GM21529 (cell line): Measurements from ENCODE around the gene CLTCL1.

Source experiments
- ATAC-seq: cut with Tn5 transposase; IDR thresholded peaks from one replicate; pipeline ENCODE4 v1.9.1; 2021; ENCODE audit not compliant: unreplicated experiment

CLTCL1 gene

DNA sequence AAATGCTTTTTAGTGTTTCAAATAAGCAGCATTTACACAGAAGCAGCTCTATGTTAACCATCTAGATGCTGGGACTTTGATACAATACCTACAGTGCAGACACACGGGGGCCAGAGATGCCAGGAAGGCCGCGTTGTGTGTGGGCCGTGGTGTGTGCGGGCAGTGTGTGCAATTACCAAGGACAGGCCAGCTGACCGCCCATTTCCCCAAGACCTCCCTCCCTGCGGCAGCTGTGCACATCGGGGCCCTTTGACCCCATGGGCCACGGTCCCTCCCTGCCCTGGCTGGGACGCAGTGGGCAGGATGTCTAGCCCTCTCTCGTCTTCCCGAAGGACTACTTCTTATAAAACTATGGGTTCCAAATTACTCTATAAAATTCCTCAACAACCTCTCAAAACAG lies 38.4 kb downstream of the CLTCL1 start:
- ATAC-seq: no peak

DNA sequence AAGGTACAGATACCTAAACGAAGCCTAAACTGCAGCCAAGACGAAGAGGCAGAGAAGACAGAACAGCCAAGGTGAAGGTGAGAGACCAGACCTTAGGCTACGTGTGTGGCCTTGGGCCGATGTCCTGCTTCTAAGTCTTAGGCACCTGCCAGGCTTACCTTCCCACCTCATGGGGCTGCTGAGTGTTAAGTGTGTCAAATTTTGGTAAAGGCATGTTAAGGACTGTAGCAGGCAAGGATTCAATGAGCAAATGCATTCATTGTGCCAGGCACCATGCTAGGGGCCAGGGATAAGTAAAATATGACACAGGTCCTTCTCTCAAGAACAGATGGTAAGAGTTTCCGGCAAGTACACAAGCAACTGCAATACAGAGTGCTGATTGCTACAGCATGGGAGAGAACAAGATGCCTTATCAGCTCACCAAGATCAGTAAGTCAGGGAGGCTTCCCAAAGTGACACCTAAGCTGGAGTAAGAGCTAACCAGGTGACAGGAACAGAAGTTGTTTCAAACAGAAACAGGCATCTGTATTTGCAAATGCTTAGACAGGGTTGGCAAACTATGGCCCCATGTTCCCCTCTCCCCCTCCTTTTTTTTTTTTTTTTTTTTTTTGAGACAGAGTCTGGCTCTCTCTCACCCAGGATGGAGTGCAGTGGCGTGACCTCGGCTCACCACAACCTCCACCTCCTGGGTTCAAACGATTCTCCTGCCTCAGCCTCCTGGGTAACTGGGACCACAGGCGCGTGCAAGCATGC lies 46.7 kb downstream of the CLTCL1 start:
- no peak for ATAC-seq

DNA sequence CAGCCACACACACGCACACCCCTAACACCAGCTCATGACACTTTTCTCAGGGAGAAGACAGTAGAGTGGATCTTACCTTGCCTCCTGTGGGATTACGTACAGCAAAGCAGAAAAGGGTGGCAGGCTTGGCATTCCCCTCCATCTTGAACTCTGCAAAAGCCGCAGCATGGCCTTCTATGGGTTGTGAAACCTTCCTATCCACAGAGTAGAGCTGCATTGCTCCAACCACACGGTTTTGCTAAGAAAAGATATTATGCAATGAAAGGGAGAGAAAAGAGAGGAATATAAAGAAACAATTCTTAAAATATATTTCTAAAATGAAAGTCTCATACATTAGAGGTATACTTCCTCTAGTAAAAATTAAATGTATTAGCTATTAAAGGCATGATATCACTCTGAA lies 48.8 kb downstream of the CLTCL1 start:
- ATAC-seq: no peak

GRCh38 chr22:19241593-19241906 lies 50.0 kb downstream of the CLTCL1 start:
- ATAC-seq: no peak

GRCh38 chr22:19240813-19241592 lies 50.5 kb downstream of the CLTCL1 start:
- ATAC-seq: no peak

DNA sequence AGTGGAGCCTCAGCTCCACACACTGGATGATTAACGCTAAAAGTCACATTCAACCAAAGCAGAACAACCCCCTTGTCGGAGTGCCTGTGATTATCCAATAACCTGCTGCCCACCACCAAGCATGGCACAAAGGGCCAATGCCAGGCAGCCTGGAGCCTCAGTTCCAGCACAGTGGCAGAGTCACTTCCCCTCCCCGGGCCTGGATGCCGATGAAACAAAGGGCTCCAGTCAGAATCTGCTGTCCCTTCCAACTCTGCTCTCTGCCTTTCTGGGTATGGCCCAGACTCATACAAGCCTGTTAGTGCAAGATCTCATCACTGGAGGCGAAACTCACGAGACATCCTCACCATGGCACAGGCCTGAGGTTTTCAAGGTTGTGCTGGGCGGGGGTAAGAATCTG lies 52.1 kb downstream of the CLTCL1 start:
- ATAC-seq: no peak

DNA sequence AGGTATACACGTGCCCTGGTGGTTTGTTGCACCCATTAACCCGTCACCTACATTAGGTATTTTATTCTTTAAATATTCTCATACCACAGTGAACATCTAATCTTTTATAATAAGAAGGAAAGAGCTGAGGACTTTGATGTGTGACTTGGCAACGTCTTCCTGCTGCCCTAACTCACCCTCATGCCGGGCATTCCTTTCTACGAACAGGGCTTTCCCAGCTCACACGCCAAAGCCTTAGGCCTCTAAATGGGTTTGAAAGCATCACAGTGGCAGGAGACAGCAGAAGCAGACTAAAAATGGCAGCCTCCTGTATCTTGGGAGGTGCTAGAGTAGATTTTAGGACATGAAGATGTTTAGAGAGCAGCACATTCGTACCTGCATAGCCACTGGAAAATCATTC lies 52.6 kb downstream of the CLTCL1 start:
- no peak for ATAC-seq

DNA sequence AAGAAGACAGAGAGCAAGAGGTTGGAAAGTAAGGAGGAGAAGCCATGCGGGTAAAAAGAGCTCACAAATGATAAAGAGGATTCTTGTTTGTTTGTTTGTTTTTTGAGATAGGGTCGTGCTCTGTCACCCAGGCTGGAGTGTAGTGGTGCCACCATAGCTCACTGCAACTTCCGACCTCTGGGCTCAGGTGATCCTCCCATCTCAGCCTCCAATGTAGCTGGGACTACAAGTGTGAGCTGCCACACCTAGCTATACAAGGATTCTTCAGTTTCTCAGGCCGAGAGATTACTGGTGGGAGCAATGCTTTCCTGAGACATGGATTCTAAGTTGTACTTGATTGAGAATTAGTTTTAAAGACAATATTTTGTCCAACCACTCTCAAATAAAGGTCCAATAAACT lies 55.6 kb downstream of the CLTCL1 start:
- no peak for ATAC-seq

DNA sequence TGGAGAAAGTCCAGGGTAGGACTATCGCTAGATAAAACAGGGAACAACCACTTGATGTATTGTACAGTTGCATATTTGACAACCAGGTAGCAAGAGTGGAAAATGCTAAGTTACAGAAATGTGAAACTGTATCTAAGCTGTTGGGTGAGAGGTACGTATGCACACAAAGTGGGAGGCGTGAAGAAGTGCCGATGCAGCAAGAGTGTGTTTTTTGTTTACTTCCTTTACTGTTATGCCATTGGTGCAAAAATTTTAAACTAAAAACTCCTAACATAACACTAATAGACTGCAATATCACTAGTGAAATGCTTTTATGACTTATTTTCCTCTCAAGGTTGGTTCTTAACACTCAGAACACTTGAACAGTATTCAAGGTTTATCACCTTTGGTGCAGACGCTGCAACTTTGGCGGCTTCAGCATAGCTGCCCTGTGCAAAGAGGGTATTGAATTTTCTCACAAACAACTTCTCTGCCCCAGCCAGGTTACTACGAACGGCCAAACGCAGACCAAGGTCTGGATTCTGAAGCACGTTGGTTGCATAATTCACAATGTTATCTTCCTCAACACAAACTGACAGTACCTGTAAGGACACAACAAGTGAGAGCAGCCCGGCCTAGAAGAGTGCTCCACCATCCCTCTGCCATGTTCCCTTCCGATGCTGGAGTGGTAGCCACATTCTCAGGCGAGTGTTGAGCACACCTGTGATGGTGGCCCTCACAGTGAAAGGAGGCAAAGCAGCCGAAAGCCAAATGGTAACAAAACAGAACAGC lies 57.2 kb downstream of the CLTCL1 start:
- no peak for ATAC-seq

- no peak for ATAC-seq
Measured at GRCh38 chr22:19233189-19233661, 58.3 kb downstream of the CLTCL1 start.

- ATAC-seq: no peak
Measured at GRCh38 chr22:19232623-19233022, 58.9 kb downstream of the CLTCL1 start.

GRCh38 chr22:19231986-19232385 lies 59.5 kb downstream of the CLTCL1 start:
- ATAC-seq: no peak

GRCh38 chr22:19229600-19229999 lies 61.9 kb downstream of the CLTCL1 start:
- ATAC-seq: no peak

GRCh38 chr22:19228179-19228578 lies 63.3 kb downstream of the CLTCL1 start:
- no peak for ATAC-seq

DNA sequence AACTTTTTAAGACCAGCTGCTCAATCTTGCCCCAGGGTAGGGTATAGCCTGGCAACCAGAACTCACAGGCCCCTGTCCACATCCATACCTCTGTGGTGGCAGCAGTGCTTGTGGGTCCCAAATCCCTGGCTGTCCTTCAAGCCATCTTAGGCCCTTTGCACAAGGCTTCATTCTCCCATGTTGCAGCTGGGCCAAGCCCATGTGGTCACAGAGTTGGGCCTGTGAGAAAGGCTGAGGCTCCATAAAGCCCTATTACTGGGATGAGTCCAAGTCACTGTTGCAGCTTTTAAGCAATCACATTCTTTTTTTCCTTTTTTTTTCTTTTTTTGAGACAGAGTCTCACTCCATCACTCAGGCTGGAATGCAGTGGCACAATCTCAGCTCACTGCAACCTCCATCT lies 65.1 kb downstream of the CLTCL1 start:
- ATAC-seq: no peak

DNA sequence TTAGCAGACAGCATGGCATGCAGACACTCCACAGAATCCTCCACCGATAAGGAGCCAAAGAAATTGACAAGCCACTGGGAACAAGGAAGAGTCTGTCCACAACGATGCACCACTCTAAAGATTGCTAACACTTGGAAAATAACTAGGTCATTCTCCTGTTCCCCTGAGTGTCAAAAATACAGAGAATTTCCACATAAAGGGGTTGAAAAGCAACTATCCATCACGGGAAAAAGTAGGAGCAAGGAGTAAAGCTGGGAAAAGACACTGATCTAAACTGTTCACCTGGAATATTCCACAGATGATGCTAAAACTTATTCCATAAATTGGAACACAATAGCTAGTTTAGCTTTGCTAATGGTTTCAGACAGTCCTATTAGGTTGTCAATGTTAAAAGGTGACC lies 66.0 kb downstream of the CLTCL1 start:
- ATAC-seq: no peak

DNA sequence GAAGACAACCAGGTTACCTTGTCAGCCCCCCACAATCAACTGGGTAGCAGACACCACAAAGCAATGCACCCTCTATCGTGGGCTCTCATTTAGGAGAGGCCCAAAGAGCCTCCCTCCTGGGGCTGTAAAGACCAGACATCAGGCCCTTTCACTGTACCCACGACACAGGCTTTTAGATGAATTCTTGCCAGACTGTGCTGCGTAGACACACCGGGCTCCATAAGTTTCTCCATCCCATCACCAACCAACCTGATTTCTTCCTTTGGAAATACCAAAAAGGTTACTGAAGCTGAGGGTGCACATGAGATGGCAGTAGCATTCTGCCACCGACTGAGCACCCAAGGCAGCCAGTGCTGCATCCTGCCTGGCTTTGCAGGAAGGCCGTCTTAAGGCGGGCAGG lies 66.5 kb downstream of the CLTCL1 start:
- ATAC-seq: no peak

GRCh38 chr22:19224557-19224956 lies 67.0 kb downstream of the CLTCL1 start:
- ATAC-seq: no peak

- ATAC-seq: no peak
Measured at GRCh38 chr22:19223617-19224016, 67.9 kb downstream of the CLTCL1 start.

GRCh38 chr22:19223110-19223509 lies 68.4 kb downstream of the CLTCL1 start:
- ATAC-seq: no peak

- no peak for ATAC-seq
Measured at GRCh38 chr22:19222242-19223005, 69.1 kb downstream of the CLTCL1 start.
